Osteocyte (in vitro differentiated cells): Measurements from ENCODE around the gene MPP2. TPM values are rescaled to one million over a fixed set of nuclear protein-coding genes. Genes with fewer than 3 reads are reported as not detected.

Source experiments
- DNase-seq: peaks from one replicate; pipeline ENCODE4 v3.0.0; 2021; ENCODE audit warnings: mixed read lengths; ENCODE audit not compliant: unreplicated experiment; ENCODE audit errors: extremely low spot score
- H3K27ac Mint-ChIP-seq: one replicate; pipeline ENCODE4 v1.8.0; 2021; ENCODE audit warnings: mild to moderate bottlenecking, mixed read lengths; ENCODE audit not compliant: unreplicated experiment
- H3K27me3 Mint-ChIP-seq: one replicate; pipeline ENCODE4 v1.8.0; 2021; ENCODE audit warnings: mixed read lengths; ENCODE audit not compliant: unreplicated experiment
- H3K36me3 Mint-ChIP-seq: one replicate; pipeline ENCODE4 v1.8.0; 2021; ENCODE audit warnings: mixed read lengths; ENCODE audit not compliant: unreplicated experiment
- H3K4me1 Mint-ChIP-seq: one replicate; pipeline ENCODE4 v1.8.0; 2021; ENCODE audit warnings: mixed read lengths; ENCODE audit not compliant: unreplicated experiment
- H3K4me3 Mint-ChIP-seq: one replicate; pipeline ENCODE4 v1.8.0; 2021; ENCODE audit warnings: mild to moderate bottlenecking, moderate library complexity, mixed read lengths; ENCODE audit not compliant: unreplicated experiment
- H3K9me3 Mint-ChIP-seq: one replicate; pipeline ENCODE4 v1.8.0; 2021; ENCODE audit warnings: mixed read lengths; ENCODE audit not compliant: unreplicated experiment
- CTCF ChIP-seq: fragments of 200-600 bp; sonication (generic); IDR thresholded peaks from 2 replicates; pipeline ENCODE4 v1.5.0; 2021; ENCODE audit warnings: antibody characterized with exemption, mild to moderate bottlenecking, moderate library complexity
- total RNA-seq: library from RNA; stranded (reverse); gene quantifications from 2 replicates; pipeline ENCODE4 v1.2.1, GENCODE V29; 2021

MPP2 gene
- total RNA-seq, 1 donor from 2014 or later, result 3.5 TPM

DNA sequence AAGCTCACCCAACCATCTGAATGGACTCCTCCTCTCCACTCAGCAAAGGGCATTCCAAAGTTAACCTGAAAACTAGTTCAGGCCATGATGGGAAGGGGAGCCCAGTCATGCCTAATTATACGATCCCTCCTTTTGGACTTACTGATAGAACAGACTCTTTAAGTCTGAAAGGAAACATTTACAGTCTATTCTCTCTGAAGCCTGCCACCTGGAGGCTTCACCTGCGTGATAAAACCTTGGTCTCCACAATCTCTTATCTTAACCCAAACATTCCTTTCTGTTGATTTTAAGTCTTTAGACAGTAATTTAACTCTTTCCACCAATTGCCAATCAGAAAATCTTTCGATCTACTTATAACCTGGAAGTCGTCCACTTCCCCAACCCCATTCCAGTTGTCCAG lies 9.0 kb upstream of the MPP2 start:
- H3K4me1 Mint-ChIP-seq, result no peaks in the 10 kb centered on the region
- H3K36me3 Mint-ChIP-seq, result no peaks in the 10 kb centered on the region
- no peak for DNase-seq
- H3K9me3 Mint-ChIP-seq, result no peaks in the 10 kb centered on the region
- no peak for TF ChIP-seq CTCF
- H3K27me3 Mint-ChIP-seq, result peaks cover 24% of the 10 kb centered on the region
- no peak overlapping the region for H3K27ac Mint-ChIP-seq
- H3K4me3 Mint-ChIP-seq, result no peak overlapping the region

DNA sequence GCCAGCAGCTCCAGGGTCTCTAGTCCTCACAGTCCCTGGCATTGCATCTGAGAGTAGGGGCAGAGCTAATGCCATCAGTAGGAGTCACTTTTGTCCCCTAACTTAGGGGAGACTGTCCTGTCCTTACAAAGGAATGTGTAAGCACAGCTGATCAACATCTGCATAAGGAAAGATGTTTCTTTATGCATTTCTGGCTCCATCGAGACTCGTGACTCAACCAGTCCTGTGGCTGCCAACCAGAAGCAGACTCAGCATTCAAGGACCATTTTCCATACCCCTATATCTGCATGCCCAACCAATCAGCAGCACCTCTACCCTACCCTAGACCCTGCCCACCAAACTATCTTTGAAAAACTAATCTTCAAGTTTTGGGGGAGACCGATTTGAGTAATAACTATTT lies 8.2 kb upstream of the MPP2 start:
- Mint-ChIP-seq H3K9me3 (no peaks in the 10 kb centered on the region), H3K27ac (no peak overlapping the region), H3K36me3 (no peaks in the 10 kb centered on the region), H3K4me1 (no peaks in the 10 kb centered on the region), H3K27me3 (peaks cover 19% of the 10 kb centered on the region), H3K4me3 (no peak overlapping the region)
- no peak for DNase-seq
- TF ChIP-seq CTCF, result no peak

- no peaks in the 10 kb centered on the region for H3K36me3 Mint-ChIP-seq
- H3K4me3 Mint-ChIP-seq, result no peak overlapping the region
- no peaks in the 10 kb centered on the region for H3K4me1 Mint-ChIP-seq
- DNase-seq, result no peak
- TF ChIP-seq CTCF, result no peak
- H3K9me3 Mint-ChIP-seq, result no peaks in the 10 kb centered on the region
- H3K27me3 Mint-ChIP-seq, result peaks cover 22% of the 10 kb centered on the region
- no peak overlapping the region for H3K27ac Mint-ChIP-seq
These were observed 7.1 kb upstream of the MPP2 start for GRCh38 chr17:43914451-43914850.

DNA sequence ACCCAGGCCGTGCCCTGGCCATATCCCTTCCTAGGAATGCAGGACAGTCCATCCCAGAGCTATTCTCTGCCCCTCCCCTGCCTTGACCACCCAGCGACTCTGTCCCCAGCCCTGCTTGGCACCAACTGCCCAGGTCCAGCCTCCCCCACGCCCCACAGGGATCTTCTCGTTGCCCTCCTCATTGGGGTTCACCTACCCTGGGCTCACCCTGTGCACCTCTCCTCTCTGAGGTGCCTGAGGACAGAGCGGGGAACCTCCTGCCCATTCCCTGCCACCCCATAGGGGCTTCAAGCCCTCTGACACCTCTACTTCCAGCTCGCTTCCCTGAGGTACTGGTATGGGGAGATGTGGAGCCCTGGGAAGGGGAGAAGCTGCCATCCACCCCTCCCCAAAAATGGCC lies 6.2 kb upstream of the MPP2 start:
- TF ChIP-seq CTCF, result no peak
- Mint-ChIP-seq H3K4me1 (no peaks in the 10 kb centered on the region), H3K36me3 (no peaks in the 10 kb centered on the region), H3K27me3 (peaks cover 22% of the 10 kb centered on the region), H3K27ac (no peak overlapping the region), H3K4me3 (no peak overlapping the region), H3K9me3 (no peaks in the 10 kb centered on the region)
- DNase-seq, result no peak

- Mint-ChIP-seq H3K27me3 (peaks cover 22% of the 10 kb centered on the region), H3K4me1 (peaks cover 7% of the 10 kb centered on the region), H3K9me3 (no peaks in the 10 kb centered on the region), H3K27ac (no peak overlapping the region), H3K36me3 (no peaks in the 10 kb centered on the region), H3K4me3 (no peak overlapping the region)
- no peak for DNase-seq
- no peak for TF ChIP-seq CTCF
These were observed 5.4 kb upstream of the MPP2 start for GRCh38 chr17:43912635-43913304.
